Panc1 (cell line): ENCODE measurements around the gene BACH2.

Source experiments
- POLR2AphosphoS5 ChIP-seq: IDR thresholded peaks from 2 replicates; pipeline ENCODE4 v1.6.1; 2012; ENCODE audit warnings: mild to moderate bottlenecking, low read depth, low read length, moderate library complexity
- REST ChIP-seq, 2 experiments: IDR thresholded peaks; 2 replicates each; pipeline ENCODE4 v1.6.1; 2011 to 2012; ENCODE audit warnings: low read depth in 2 of 2, control low read depth in 1 of 2, low read length in 1 of 2, mild to moderate bottlenecking in 1 of 2, moderate library complexity in 1 of 2; ENCODE audit not compliant: insufficient read depth in 1 of 2
- SIN3A ChIP-seq: IDR thresholded peaks from 2 replicates; pipeline ENCODE4 v1.6.1; 2012; ENCODE audit warnings: low read depth, mild to moderate bottlenecking, low read length, moderate library complexity, borderline replicate concordance; ENCODE audit not compliant: insufficient read depth
- TF ChIP-seq, protein P1 (sequence below): fragments of 450-650 bp; IDR thresholded peaks from 2 replicates; pipeline ENCODE4 v1.5.1; 2017; ENCODE audit warnings: mild to moderate bottlenecking

DNA sequence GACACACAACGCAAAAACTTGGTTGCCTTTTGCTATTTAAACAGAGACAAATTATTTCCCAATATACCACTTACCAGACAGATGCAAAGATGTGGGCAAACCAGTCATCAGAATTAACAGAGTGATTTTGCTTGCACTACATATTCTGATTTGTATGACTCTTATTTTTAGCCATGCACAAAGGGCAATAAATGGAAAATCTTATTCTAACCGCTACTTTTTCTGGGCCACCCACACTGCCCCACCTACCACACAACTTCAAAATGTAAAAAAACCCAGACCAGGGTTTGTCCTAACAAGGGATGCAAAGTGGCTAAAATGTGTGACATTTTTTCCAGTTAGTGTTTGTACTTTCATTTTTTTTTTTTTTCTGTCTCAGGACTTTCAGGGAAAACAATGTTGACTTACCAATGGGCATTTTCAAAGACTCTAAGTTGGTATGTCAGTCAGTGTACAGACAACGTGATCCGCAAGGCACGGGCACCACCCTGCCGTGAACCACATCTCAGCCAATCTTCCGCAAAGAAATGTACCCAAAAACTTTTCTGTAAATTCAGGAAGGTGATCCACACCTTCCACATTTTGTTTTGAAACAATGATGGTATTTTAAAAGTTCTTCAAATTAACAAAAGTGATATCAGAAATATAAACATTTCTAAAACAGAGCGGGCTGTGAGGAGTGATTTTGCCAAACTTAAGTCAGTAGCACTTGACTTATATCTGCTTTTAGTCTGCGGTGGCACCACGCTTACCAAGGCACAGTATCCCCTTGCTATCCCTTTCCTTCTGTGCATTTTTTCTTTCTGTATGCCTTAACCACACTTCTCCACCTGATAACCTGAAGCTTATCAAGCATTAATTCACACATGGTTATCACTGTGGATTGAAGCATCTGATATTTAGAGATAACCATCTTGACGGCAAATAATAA lies 216.8 kb downstream of the BACH2 start:
- TF ChIP-seq, protein P1, sequence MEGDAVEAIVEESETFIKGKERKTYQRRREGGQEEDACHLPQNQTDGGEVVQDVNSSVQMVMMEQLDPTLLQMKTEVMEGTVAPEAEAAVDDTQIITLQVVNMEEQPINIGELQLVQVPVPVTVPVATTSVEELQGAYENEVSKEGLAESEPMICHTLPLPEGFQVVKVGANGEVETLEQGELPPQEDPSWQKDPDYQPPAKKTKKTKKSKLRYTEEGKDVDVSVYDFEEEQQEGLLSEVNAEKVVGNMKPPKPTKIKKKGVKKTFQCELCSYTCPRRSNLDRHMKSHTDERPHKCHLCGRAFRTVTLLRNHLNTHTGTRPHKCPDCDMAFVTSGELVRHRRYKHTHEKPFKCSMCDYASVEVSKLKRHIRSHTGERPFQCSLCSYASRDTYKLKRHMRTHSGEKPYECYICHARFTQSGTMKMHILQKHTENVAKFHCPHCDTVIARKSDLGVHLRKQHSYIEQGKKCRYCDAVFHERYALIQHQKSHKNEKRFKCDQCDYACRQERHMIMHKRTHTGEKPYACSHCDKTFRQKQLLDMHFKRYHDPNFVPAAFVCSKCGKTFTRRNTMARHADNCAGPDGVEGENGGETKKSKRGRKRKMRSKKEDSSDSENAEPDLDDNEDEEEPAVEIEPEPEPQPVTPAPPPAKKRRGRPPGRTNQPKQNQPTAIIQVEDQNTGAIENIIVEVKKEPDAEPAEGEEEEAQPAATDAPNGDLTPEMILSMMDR = no peak
- no peak for TF ChIP-seq REST (IDR thresholded peaks at IDR 0.05; ENCODE audit: insufficient read depth in 1 of 2, low read depth in 2 of 2, low read length in 1 of 2)
- no peak for TF ChIP-seq POLR2AphosphoS5
- no peak for TF ChIP-seq SIN3A
